ENCODE measurements around the gene CFAP206.

DNA sequence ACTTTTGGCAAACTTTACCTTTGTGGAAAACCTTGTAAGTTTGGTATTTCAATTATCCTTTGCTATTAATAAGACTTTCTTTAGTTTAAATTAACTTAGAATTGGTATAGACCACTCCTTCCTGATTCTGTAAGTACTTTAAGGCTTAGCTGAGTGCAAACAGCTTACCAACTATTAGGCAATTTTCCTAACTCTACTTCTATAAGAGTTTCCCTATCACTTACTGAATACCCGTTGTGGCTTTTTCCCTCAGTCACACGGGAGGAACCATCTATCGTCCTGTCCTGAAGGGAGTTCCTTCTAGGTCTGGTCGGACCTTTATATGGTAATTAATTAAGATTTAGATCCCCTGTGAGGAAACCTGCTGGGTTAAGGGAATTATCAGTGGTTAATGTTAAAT, 74.6 kb downstream of the CFAP206 start:
- TF ChIP-seq, protein P1, sequence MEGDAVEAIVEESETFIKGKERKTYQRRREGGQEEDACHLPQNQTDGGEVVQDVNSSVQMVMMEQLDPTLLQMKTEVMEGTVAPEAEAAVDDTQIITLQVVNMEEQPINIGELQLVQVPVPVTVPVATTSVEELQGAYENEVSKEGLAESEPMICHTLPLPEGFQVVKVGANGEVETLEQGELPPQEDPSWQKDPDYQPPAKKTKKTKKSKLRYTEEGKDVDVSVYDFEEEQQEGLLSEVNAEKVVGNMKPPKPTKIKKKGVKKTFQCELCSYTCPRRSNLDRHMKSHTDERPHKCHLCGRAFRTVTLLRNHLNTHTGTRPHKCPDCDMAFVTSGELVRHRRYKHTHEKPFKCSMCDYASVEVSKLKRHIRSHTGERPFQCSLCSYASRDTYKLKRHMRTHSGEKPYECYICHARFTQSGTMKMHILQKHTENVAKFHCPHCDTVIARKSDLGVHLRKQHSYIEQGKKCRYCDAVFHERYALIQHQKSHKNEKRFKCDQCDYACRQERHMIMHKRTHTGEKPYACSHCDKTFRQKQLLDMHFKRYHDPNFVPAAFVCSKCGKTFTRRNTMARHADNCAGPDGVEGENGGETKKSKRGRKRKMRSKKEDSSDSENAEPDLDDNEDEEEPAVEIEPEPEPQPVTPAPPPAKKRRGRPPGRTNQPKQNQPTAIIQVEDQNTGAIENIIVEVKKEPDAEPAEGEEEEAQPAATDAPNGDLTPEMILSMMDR (IDR thresholded peaks at IDR 0.05), result no peak
- TF ChIP-seq POLR2A (IDR thresholded peaks at IDR 0.05), result no peak

Data from right lobe of liver (tissue), 4 donors.